Astrocyte (in vitro differentiated cells and primary cell): ENCODE data around the gene KCNH6.

Experiments used
- CTCF ChIP-seq: IDR thresholded peaks from 2 replicates; pipeline ENCODE4 v1.5.1; 2011; ENCODE audit warnings: low read depth, mild to moderate bottlenecking, inconsistent platforms, low read length, moderate library complexity; ENCODE audit not compliant: insufficient read depth
- EZH2 ChIP-seq: IDR thresholded peaks from 2 replicates; pipeline ENCODE4 v1.6.1; 2012; ENCODE audit warnings: mild to moderate bottlenecking, low read length, inconsistent platforms; ENCODE audit not compliant: insufficient read depth

DNA sequence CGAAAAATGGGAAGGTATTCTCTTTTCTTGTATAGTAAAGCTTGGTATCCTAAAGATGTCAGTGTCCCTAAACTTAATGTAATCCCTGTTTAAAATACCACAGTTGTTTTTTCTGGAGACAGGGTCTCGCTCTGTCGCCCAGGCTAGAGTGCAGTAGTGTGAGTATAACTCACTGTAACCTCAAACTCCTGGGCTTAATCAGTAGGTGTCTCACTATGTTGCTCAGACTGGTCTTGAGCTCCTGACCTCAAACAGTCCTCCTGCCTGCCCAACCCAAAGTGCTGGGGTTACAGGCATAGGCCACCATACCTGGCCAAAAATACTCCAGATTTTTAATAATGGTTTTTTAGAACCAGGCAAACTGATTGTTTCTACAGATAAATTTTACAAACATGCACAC, 35.3 kb downstream of the KCNH6 start:
- no peak for TF ChIP-seq CTCF
- TF ChIP-seq EZH2, result no peak
